NCI-H1436 (cell line): ENCODE data around the gene RASL11B.
"Not testable (repeated sequence)": the region's sequence is repeated elsewhere in the genome, so short reads cannot be mapped to it uniquely, and the experiment has no call there.

Source experiments
- DNase-seq: peaks from one replicate; lab custom pipeline; 2025; lab: John Stamatoyannopoulos, UW

Gene RASL11B, protein sequence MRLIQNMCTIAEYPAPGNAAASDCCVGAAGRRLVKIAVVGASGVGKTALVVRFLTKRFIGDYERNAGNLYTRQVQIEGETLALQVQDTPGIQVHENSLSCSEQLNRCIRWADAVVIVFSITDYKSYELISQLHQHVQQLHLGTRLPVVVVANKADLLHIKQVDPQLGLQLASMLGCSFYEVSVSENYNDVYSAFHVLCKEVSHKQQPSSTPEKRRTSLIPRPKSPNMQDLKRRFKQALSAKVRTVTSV

DNA sequence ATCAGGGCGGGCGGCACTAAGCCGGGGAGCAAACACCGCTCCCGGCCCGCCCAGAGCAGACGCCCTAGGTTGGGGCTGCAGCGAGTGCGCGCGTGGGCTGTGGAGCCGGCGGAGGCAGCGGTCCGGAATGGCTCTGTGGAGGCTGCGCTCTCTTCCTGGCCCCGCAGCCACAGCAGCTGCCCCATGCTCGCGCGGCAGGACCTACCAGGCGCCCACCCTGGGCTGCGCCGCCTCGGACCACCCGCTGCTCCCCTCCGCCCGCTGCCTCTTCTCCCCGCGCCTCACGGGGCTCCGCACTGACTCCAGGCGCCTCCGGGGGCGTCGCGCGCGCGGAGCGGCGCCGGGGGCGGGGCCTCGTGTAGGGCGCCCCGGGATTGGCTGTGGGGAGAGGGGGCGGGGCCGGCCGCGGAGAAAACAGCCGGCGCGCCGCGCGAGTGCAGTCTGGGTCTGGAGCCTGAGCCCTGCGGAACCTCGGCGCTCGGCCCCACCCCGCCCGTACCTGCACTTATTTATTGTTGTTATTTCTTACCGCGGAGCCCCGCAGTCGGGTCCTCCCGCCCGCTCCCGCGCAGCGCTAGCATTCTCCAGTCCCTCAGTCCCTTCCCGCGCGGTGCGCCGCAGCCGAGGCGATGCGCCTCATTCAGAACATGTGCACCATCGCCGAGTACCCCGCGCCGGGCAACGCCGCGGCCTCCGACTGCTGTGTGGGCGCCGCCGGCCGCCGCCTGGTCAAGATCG lies at the start of gene RASL11B:
Gene RASL11B, plus strand, starts transcription at position 439 of the 738 bp plus-strand sequence. Its CDS starts 191 bp downstream, at position 630.
- DNase-seq = peak; percentile 71

DNA sequence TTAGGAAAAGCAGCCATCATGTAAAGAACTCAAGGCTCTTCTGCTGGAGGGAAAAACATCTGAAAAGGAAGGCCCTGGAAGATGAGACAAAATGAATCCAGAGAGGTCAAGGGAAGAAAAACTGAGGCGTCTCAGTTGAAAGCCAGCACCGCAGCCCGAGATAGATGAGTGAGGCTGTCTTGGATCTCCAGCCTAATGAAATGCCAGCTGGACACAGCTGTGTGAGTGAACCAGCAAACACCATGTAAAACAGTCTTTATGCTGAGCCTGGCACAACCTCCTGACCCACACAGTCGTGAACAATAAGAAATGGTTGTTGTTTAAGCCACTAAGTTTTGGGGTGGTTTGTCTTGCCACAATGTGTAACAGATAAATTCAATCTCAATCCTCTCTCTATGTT lies 48.6 kb upstream of the RASL11B start:
- no peak for DNase-seq

DNA sequence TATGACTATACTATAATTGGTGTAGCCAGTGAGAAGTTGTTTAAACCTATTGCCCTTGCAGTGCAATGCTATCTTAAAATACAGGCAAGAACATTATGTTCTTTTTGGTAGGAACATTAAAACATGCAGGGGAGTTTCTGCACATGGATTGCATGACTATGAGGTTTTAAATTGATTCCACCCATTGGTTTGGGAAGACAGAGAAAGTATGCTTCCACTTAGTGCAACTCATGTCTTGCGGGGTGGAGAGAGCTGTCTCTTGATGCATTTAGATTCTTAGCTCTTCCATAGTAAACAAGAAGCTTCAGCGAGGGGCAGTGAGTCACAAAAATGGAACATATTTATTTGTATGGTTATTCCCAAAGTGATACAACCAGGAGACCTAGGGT lies 39.5 kb upstream of the RASL11B start:
- DNase-seq = no peak

DNA sequence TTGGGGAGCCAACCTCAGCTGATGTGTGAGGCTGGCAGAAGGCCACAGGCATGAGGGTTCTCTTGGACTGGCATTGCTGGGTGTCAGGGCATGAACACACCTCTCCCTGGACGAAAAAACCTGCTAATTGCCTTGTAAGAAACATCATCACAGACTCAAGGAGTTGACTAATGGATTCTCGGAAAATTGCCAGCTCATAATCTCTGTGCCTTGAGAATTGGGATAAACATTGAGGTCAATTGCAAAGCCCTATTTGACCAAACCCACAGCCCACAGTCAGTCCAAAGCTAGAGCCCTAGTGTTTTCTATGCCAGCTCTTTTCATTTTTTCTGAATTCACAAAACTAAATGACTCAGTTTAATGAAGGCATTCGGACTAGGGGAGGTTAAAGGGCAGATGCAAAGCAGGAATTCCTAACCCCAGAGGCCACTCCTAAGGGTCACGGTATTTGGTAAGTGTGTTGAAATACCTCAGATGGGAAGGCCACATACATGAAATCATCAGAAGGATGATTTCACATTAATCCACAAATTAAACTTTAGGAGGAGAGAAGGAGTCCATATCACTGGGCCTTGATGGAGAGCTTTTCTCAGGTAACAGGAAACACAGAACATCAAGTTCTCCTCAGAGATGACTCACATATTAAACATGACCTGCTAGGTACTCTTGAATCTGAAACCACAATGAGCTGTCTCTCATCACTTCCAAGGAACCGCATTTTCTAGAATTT lies 39.0 kb upstream of the RASL11B start:
- no peak for DNase-seq

DNA sequence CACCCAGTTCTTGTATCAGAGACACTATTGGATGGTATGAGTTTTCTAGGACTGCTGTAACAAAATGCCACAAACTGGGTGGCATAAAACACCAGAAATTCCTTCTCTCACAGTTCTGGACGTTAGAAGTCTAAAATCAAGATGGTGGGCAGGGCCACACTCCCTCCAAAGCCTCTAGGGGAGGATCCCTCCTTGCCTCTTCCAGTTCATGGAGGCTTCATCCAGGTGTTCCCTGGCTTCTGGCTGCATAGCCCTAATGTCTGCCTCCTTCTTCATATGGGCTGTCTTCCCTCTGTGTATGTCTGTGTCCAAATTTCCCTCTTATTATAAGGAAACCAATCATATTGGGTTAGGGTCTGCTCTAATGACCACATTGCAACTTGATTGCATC lies 38.4 kb upstream of the RASL11B start:
- DNase-seq = no peak

DNA sequence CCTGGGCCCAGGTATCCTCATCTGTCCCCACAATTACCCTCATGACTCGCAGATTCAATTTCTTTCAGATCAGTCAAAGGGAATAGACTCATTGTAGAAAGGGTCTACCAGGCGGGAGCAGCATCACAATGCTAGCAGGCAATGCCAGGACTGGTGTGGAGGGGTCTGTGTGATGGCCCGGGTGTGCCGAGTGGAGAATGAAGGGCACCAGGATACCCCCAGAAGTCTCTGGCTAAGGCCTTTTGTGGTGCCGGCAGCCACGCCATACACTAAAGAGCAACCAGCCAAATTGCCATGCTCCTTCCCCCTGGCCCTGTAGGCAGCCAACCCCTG lies 37.9 kb upstream of the RASL11B start:
- no peak for DNase-seq

DNA sequence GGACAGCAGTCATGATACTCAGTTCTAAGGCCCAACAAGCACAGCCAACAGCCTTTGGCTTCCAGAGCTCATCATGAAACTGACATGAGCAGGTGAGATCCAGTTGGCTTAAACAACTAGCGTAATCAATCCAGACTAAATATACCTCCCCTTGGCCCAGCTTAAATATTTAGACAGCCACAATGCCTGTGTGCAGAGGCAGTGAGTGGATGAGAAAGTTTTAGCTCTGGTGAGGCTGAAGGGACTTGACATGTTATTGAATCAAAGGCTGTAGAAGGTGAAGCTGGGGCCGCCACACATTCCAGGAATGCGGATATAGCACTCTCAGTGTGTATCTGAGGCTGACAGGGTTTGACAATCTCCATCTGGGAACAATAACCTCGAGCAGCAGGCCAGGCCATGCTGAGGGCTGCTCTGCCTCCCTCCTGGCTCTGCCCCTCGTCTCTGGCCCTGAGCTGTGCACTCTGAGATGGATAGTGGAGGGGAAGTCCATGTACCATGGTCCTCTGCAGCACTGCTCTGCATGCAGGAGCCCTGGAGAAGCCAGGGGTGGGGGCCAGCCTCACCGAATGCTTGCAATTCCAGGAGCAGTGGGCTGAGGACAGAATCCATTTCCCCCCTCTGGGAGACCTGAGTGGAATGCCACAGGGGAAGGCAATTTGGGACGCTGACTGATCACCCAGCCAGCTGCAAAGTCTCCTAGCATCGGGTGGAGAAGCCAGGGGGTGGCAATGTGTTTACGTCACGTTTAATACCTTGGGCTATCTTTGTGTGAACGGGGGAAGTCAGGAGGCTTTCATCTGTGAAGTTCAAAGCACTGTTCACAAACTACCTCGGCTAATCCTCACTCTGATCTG lies 37.3 kb upstream of the RASL11B start:
- no peak for DNase-seq

DNA sequence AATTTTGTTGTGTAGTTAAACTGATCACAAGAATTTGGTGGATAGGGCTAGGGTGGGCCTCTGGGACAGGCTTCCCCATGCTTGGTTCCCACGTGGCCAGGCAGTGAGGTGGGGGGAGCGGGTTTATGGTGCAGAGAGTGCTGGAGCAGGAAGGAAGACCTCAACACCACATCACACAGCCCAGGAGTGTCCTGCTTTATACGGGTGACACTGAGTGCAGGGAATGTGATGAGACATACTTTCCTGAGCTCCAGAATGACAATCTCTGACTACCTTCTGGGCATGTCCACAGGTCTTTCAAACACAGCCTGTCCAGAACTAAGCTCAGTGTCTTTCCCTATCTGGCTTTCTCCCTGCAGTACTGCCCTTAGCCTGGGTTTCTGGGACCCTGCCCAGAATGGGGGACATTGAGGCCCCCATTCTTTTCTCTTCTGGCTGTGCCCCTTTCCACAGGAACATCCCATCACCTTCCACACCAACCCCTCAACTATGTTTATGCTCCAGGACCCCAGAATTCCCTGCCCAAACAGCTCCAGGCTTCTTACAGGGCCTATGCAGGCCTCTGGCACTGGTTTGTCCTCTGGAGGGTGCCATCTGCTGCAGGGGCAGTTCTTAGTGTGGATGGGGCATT lies 36.5 kb upstream of the RASL11B start:
- no peak for DNase-seq

DNA sequence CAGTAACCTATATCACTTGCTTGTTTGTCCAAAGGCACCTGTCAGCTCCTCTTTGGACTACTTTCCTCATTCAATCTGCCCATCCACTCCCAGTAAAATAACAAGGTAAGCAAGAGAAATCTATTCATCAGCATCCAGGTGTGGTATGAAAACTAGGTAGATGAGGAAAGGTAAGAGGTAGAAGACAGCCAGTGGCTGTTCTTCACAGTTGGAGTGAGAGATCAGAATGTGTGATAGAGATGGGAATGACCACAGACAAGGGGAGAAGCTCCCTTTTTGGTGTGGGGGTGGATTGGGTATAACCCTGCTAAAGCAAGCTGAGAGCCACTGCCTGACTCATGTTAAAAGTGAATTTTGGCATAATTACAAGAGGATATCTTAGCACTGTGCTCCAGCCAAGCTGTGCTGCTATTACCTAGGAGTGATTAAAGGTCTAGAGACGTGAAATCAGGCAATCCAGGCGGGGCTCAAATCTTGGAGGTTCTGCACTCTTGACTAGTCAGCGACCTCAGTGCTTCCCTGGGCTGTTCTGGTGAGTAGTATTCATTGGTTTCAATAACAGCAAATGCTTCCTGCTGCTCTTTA lies 28.1 kb upstream of the RASL11B start:
- no peak for DNase-seq

DNA sequence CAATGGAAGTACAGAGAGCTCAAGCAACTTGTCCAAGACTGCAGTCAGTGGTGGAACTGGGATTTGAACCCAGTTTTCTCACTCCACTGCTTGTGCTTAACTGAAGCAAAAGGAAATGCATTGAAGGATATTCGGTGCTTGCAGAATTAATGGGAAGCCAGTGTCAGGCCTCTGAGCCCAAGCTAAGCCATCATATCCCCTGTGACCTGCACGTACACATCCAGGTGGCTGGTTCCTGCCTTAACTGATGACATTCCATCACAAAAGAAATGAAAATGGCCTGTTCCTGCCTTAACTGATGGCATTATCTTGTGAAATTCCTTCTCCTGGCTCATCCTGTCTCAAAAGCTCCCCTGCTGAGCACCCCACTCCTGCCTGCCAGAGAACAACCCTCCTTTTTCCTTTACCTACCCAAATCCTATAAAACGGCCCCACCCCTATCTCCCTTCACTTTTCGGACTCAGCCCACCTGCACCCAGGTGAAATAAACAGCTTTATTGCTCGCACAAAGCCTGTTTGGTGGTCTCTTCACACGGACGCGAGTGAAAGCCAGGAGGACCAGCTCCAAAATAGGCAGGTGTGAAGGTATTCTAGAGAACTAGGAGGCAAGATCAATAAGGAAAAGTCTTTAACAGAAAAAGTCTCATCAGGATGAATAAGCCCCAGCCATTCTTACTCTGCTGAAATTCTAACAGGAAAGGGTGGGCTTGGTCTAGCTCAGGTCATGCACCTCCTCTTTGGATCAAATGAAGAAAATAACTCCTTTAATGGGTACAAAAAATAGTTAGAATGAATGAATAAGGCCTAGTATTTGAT lies 27.3 kb upstream of the RASL11B start:
- DNase-seq = not testable (repeated sequence)

DNA sequence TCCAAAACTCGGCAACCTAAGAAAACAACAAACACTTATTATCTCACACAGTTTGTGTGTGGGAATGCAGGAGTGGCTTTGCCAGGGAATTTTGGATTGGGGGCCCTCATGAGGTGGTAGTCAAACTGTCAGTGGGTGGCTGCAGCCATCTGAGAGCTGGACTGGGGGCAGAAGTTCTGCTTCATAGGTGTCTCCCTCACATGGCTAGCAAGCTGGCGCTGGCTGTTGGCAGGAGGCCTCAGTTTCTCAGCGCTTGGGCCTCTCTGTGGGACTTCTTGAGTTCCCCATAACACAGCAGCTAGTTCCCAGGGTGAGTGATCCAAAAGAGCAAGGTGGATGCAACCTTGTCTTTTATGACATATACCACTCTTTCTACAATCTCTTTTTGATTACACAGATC lies 26.0 kb upstream of the RASL11B start:
- no peak for DNase-seq

DNA sequence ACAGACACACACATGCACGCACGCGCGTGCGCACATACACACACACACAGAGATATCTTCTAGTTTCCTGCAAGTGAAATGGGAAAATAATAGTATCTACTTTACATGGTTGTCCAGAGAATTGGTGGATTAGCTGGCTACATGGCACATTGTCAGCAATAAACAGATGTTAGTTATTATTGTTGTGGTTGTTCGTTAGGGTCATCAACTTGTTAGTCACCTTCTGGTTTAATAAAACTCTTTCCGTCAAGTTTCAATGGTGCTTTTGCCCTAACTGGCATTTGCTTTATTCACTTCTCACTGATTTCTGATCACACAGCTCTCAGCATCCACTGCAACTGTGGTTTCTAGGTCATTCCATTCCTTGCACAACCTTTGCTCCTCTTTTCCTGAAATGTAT lies 25.4 kb upstream of the RASL11B start:
- no peak for DNase-seq

DNA sequence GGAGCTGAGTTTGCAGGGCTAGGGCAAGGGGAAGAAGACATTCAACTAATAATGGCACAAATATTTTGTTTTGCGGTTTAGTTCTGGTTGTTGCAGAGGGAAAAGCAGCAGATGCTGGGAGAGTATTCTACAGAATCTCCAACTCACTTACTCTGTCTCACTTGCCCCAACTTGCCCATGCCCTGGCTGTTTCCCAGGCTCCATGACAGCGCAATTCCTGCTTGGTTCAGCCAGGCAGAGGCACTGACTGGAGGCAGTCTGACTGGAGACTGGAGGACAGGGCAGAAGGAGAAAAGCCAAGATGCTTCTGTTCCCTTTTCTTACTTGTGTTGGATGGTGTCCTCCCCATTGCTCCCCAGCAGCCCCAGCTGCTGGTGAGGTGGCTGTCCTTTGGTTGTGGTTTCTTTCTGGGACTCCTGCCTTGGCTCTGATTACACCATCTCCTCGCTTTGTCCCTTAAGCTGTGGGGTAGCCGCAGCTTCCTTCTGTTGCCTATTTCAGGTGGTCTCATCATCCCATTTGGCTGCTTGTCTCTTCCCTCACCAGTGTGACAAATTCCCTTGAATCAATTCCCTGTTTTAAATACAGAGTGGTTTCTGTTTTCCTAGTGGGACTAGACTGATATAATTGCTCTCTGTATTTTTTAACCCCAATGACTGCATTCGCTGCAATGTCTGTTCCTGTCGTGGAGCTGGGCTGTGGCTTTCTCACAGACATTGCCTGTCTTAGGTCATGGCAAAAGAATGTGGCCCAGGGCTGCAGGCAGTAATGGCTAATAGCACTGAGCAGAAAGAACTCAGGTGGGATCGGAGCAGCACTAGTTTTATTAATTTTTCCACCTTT lies 24.2 kb upstream of the RASL11B start:
- no peak for DNase-seq

DNA sequence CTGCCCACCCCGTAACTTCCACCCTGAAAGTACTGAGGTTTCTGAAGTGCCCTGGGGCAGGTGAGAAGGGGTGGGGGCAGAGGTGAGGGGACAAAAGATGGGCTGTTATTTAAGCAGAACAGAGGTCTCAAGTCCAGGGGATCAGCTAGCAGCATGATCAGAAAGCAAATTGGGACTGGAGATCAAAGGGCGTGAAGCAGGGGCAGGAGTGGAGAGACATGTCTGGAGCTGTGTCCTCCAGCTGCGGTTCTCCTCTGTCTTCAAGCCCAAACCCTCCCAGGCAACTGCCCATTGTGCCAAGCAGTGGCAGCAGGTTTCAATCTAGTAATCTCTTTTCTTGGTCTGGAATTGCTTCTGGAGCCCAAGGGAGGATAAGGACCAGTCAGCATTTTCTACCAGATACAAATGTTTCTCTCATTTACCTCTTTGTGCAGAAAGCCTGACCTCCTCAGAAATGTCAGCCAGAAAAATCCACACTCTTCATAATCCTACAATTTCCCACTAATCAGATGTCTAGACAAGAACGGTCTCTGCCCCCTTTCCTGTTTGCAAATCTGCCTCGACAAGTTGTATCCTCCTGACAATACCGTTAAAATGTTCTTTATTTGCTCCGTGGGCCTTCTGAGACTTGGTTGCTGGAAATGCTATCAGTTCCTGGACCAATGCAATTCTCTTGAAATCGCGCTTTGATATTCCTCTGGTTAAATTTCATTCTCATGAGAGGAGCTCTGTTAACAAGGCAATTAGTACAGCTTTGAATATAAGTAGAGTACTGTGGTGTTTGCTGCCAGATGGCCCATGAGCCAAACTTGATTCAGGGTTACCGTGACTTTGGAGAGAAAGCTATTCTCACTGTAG lies 23.2 kb upstream of the RASL11B start:
- no peak for DNase-seq

DNA sequence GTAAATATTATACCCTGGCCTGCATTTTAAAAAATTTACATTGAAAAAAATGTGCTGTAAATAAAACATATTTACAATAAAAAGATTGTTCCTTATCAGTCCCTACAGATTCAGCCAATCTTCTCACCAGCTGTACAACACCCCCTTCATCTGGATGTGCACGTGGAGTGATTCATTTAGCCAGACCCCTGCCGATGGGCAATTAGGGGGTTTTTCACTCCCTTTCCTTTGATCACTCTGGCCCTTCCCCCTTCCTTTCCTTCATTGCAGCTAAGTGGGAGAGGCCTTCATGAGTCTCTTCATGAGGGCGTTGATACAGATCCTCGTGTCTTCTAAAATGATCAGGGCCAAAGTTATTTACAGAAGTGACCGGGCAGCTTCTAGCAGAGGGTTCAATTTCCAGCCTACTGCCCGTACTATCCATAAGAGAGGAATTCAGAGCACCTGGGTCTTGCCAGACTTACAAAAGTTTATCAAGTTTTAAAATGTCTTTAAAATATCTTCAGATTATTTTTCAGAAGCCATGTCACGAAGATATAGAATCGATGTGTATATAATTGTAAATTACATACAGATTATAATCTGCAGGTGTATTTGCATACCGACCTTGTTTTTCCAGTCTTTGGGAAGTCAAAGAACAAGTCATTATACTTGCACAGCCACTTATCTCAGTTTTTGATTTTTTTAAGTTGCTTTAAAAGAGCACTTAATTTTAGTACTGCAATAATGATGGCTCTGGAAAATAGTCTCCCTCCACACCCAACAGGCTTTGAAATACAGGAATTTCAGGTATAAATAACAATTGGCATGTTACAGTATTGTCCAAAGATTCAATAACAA lies 21.4 kb upstream of the RASL11B start:
- no peak for DNase-seq

DNA sequence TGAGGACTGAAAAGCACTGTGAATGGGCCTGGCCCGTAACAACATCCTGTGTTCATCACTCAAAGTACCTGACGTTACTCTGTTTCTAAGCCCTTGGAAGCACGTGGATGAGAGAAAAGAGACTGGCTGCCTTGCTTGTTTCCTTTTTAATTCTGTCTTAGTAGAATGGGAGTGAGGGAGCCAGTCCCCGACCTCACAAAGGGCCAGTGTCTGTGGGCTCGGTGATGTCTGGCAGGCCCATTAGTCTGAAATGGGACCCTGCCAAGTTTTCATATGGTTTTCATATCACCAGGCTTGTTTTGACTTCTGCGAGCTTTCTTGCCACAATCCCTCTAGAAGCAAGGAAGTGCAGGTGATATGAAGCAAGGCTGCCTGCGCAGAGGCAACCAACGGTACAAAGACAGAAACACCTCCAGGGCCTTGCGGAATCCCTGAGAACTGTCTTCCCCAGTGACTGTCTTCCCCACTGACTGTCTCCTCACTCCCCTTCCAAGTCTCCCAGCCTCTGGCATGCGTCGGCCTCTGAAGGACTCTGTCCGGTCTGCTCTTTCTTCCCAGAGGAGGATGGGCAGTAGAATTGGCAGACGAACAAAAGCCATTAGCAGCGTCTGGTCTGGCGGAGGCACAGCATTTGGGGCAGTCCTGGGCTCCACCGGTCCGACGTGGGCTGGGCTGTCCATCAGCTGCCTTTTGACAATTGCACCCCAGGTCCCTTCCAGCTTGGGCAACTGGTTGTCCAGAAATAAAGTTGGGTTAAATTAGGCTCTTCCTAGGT lies 20.2 kb upstream of the RASL11B start:
- no peak for DNase-seq

DNA sequence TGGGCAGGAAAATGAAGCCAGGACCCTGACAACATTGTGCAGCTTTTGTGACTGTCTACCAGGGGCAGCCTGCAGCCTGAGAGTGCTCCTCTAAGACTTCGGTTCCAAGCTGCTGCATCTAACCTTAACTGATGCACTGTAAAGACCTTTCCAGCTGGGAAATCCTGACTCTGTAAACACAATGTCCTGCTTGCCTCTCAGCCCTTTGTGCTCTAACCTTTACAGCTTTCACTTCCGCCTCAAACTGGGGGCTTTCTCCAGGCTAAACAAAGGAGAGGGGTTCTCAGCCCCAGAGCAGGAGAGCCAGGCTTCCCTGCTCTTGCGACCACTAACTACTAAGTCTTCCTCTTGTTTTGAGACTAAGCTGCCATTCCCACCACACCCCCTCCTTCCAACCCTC lies 19.3 kb upstream of the RASL11B start:
- no peak for DNase-seq
